ENCODE measurements around the gene FHOD3. TPM values are rescaled to one million over a fixed set of nuclear protein-coding genes. Genes with fewer than 3 reads are reported as not detected.

Gene FHOD3
- total and polyA plus RNA-seq, 7 donors: 5.4 to 98.2 (median 20.2) TPM

GRCh38 chr18:36465276-36465675 lies 167.8 kb downstream of the FHOD3 start:
- intact Hi-C loops (cut with DNase I): no loop called here
- H3K27me3 ChIP-seq (ENCODE audit: insufficient read depth in 3 of 3, low read length in 2 of 3): no peaks in the 10 kb centered on the region
- H3K36me3 ChIP-seq (ENCODE audit: insufficient read depth in 1 of 2, low read depth in 1 of 2): no peaks in the 10 kb centered on the region
- H3K27ac ChIP-seq: no peak overlapping the region
- H3K9me3 ChIP-seq: no peaks in the 10 kb centered on the region
- ATAC-seq (no peak), DNase-seq (no peak)
- TF ChIP-seq CTCF (IDR thresholded peaks at IDR 0.05): no peak
- peaks cover 27% of the 10 kb centered on the region for H3K4me1 ChIP-seq
- WGBS, 3 donors: 93 to 94% (median 94%) methylated on average over 6 of the region's 6 CpGs
- no peak overlapping the region for H3K4me3 ChIP-seq

GRCh38 chr18:36465970-36466369 lies 168.5 kb downstream of the FHOD3 start:
- Histone ChIP-seq H3K4me1 (peaks cover 27% of the 10 kb centered on the region), H3K4me3 (no peak overlapping the region), H3K27ac (no peak overlapping the region), H3K9me3 (no peaks in the 10 kb centered on the region), H3K36me3 (ENCODE audit: insufficient read depth in 1 of 2, low read depth in 1 of 2) (no peaks in the 10 kb centered on the region), H3K27me3 (ENCODE audit: insufficient read depth in 3 of 3, low read length in 2 of 3) (no peaks in the 10 kb centered on the region)
- intact Hi-C loops (cut with DNase I): no loop called here
- no peak for DNase-seq
- no peak for ATAC-seq
- 84 to 92% (median 89%) methylated on average over 3 of the region's 3 CpGs for WGBS, 3 donors
- TF ChIP-seq CTCF (IDR thresholded peaks at IDR 0.05): no peak

- H3K36me3 ChIP-seq (ENCODE audit: insufficient read depth in 1 of 2, low read depth in 1 of 2): no peaks in the 10 kb centered on the region
- 68 to 79% (median 76%) methylated on average over 11 of the region's 11 CpGs for WGBS, 3 donors
- H3K4me3 ChIP-seq: no peak overlapping the region
- H3K27ac ChIP-seq: peak overlapping the region; percentile 19
- ATAC-seq (peak in 2 of 4 donors; percentile 2 to 10), DNase-seq (no peak)
- peaks cover 27% of the 10 kb centered on the region for H3K4me1 ChIP-seq
- H3K27me3 ChIP-seq (ENCODE audit: insufficient read depth in 3 of 3, low read length in 2 of 3): no peaks in the 10 kb centered on the region
- no peaks in the 10 kb centered on the region for H3K9me3 ChIP-seq
- intact Hi-C loops (cut with DNase I): no loop called here
- no peak for TF ChIP-seq CTCF (IDR thresholded peaks at IDR 0.05)
Measured at GRCh38 chr18:36467614-36468013, 170.1 kb downstream of the FHOD3 start.

GRCh38 chr18:36468161-36468560 lies 170.6 kb downstream of the FHOD3 start:
- no peak overlapping the region for H3K4me3 ChIP-seq
- peak overlapping the region; percentile 19 for H3K27ac ChIP-seq
- no peaks in the 10 kb centered on the region for H3K27me3 ChIP-seq (ENCODE audit: insufficient read depth in 3 of 3, low read length in 2 of 3)
- 16 to 37% (median 21%) methylated on average over 9 of the region's 9 CpGs for WGBS, 3 donors
- H3K9me3 ChIP-seq: no peaks in the 10 kb centered on the region
- peaks cover 27% of the 10 kb centered on the region for H3K4me1 ChIP-seq
- DNase-seq (no peak), ATAC-seq (peak; percentile 49 to 82 (median 71))
- no peak for TF ChIP-seq CTCF (IDR thresholded peaks at IDR 0.05)
- intact Hi-C loops (cut with DNase I): no loop called here
- no peaks in the 10 kb centered on the region for H3K36me3 ChIP-seq (ENCODE audit: insufficient read depth in 1 of 2, low read depth in 1 of 2)

- Histone ChIP-seq H3K9me3 (no peaks in the 10 kb centered on the region), H3K27me3 (ENCODE audit: insufficient read depth in 3 of 3, low read length in 2 of 3) (no peaks in the 10 kb centered on the region), H3K4me3 (no peak overlapping the region), H3K36me3 (ENCODE audit: insufficient read depth in 1 of 2, low read depth in 1 of 2) (no peaks in the 10 kb centered on the region), H3K27ac (no peak overlapping the region), H3K4me1 (peaks cover 18% of the 10 kb centered on the region)
- no peak for TF ChIP-seq CTCF (IDR thresholded peaks at IDR 0.05)
- ATAC-seq (peak in 3 of 4 donors; percentile 40 to 72 (median 56)), DNase-seq (no peak)
- WGBS, 3 donors: 50 to 59% (median 55%) methylated on average over 8 of the region's 8 CpGs
- intact Hi-C loops (cut with DNase I): no loop called here
Measured at GRCh38 chr18:36469461-36469860, 171.9 kb downstream of the FHOD3 start.
